NB4 (cell line): Measurements from ENCODE around the gene WFS1.

Experiments
- DNase-seq: peaks from one replicate; pipeline ENCODE4 v3.0.0; 2010; ENCODE audit warnings: low read depth
- H3K4me3 ChIP-seq: one replicate; pipeline ENCODE4 v1.5.1; 2011; ENCODE audit warnings: mild to moderate bottlenecking, low read depth, low read length, moderate library complexity
- CTCF ChIP-seq: IDR thresholded peaks from one replicate; pipeline ENCODE4 v1.5.1; 2012; ENCODE audit warnings: low read depth, low read length
- MAX ChIP-seq: IDR thresholded peaks from 2 replicates; pipeline ENCODE4 v1.6.1; 2011; ENCODE audit warnings: low read depth, low read length
- MYC ChIP-seq: IDR thresholded peaks from 2 replicates; pipeline ENCODE4 v1.6.1; 2011; ENCODE audit warnings: low read depth, low read length
- POLR2A ChIP-seq: IDR thresholded peaks from 2 replicates; pipeline ENCODE4 v1.6.1; 2011; ENCODE audit warnings: mild to moderate bottlenecking; ENCODE audit not compliant: insufficient read length; ENCODE audit errors: extremely low read depth

WFS1 gene

DNA sequence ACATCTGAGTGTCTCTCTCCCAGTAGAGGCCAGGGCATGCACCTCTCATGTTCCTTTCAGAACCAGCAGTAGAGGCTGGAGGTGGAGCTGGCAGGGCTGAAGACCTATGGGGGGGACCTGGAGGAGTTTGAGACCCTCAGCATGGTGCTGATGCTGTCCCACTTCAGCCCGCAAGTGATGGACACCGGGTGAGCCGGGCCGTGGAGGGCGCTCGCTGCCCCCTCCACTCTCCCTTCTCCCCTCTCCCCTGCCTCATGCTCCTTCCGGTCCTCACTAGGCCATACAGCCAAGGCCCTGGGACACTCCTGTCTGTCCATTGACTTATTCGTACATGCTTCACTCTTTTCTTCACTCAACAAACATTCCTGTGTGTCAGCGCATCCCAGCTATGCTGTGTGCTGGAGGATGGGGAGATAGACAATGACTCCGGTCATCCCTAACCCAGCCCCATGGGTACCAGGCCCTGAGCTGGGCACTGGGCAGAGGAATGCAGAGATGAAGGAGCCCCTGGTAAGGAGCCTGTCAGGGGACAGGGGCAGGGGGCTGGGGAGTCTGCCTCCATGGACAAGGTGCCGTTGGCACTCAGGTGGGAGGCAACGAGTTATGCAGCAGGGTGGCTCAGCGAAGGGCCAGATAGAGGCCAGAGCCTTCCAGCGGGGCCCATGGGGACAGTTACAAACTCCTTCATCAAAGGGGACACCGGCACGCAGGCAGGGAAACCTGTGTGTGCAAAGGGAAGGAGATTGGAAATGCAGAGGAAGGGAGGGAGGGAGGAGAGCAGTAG, 28.4 kb upstream of the WFS1 start:
- TF ChIP-seq MYC (no peak), POLR2A (no peak), MAX (no peak), CTCF (no peak)
- H3K4me3 ChIP-seq = no peak overlapping the region
- DNase-seq = no peak

- no peak for DNase-seq
- TF ChIP-seq CTCF (no peak), MAX (no peak), MYC (no peak), POLR2A (no peak)
- no peak overlapping the region for H3K4me3 ChIP-seq
These were observed 27.2 kb upstream of the WFS1 start for GRCh38 chr4:6242271-6243029.

- TF ChIP-seq CTCF = no peak
- no peak for TF ChIP-seq POLR2A
- no peak for TF ChIP-seq MYC
- no peak for TF ChIP-seq MAX
- DNase-seq = no peak
- H3K4me3 ChIP-seq = no peak overlapping the region
These were observed 24.1 kb upstream of the WFS1 start for GRCh38 chr4:6245246-6246169.

GRCh38 chr4:6246170-6246634, 23.4 kb upstream of the WFS1 start:
- DNase-seq = no peak
- TF ChIP-seq MAX (no peak), POLR2A (no peak), CTCF (no peak), MYC (no peak)
- no peak overlapping the region for H3K4me3 ChIP-seq

GRCh38 chr4:6248394-6248793, 21.3 kb upstream of the WFS1 start:
- no peak for TF ChIP-seq POLR2A
- no peak for TF ChIP-seq MAX
- no peak for TF ChIP-seq CTCF
- no peak for TF ChIP-seq MYC
- no peak overlapping the region for H3K4me3 ChIP-seq
- no peak for DNase-seq
